Endothelial cell of umbilical vein (primary cell): Measurements from ENCODE around the gene STAG1. TPM values are rescaled to one million over a fixed set of nuclear protein-coding genes. Genes with fewer than 3 reads are reported as not detected.

ENCODE experiments used
- BruUV-seq: library from RNA; stranded (reverse); fragments of 400-500 nt; replicated peaks from 2 replicates; lab custom pipeline; 2021; lab: Mats Ljungman, UMichigan
- CTCF ChIA-PET: fragments of 300-600, 350-600 bp; sonication (Branson Sonifier 250); formaldehyde crosslinking; loops from one replicate; lab custom pipeline; 2021; ENCODE audit warnings: antibody characterized with exemption, inconsistent platforms; lab: Charles Lee
- POLR2A ChIA-PET: fragments of 300-600, 350-600 bp; sonication (Branson Sonifier 250); formaldehyde crosslinking; loops from one replicate; lab custom pipeline; 2021; ENCODE audit warnings: antibody characterized with exemption, inconsistent platforms; lab: Charles Lee
- DNase-seq: peaks from one replicate; pipeline ENCODE4 v3.0.0-alpha.2; 2011; ENCODE audit warnings: low read depth, low spot score
- FAIRE-seq: peaks from 2 replicates; lab custom pipeline; 2011; peaks lifted over from hg19 to GRCh38; lab: Jason Lieb, UNC
- H2AFZ ChIP-seq: 2 replicates; pipeline ENCODE4 v1.6.0; 2012; ENCODE audit warnings: low read depth, low read length, control low read depth, inconsistent platforms
- H3K27ac ChIP-seq: 2 replicates; pipeline ENCODE4 v1.5.1; 2011; ENCODE audit warnings: low read depth, mild to moderate bottlenecking, control low read depth, low read length, moderate library complexity; ENCODE audit not compliant: insufficient read depth
- H3K27me3 ChIP-seq, 2 experiments: 2 replicates each; pipeline versions ENCODE4 v1.6.0 to v1.6.1; 2011; ENCODE audit warnings: low read length in 2 of 2, mixed read lengths in 1 of 2; ENCODE audit not compliant: control insufficient read depth in 2 of 2, insufficient read depth in 2 of 2
- H3K36me3 ChIP-seq, 2 experiments: 2 replicates in 1 of 2; 3 replicates in 1 of 2; pipeline ENCODE4 v1.5.1; 2011; ENCODE audit warnings: low read length in 2 of 2, mild to moderate bottlenecking in 1 of 2, moderate library complexity in 1 of 2; ENCODE audit not compliant: control insufficient read depth in 2 of 2, insufficient read depth in 2 of 2; ENCODE audit errors: extremely low read depth in 1 of 2
- H3K4me1 ChIP-seq: 3 replicates; pipeline ENCODE4 v1.5.1; 2011; ENCODE audit warnings: mild to moderate bottlenecking, low read length; ENCODE audit not compliant: control insufficient read depth, insufficient read depth; ENCODE audit errors: extremely low read depth
- H3K4me2 ChIP-seq: 2 replicates; pipeline ENCODE4 v1.6.1; 2011; ENCODE audit warnings: low read length, control low read depth, mixed read lengths; ENCODE audit not compliant: insufficient read depth
- H3K4me3 ChIP-seq, 3 experiments: fragments of 200-600 bp in 1 of 3; sonication (generic), shearing (Covaris generic) in 1 of 3; replicated peaks in 1 of 3; 2 replicates each; pipeline ENCODE4 v1.5.1; 2011 to 2016; ENCODE audit warnings: control low read depth in 3 of 3, low read length in 3 of 3, mild to moderate bottlenecking in 2 of 3, inconsistent platforms in 1 of 3, low read depth in 1 of 3, moderate library complexity in 1 of 3; ENCODE audit not compliant: insufficient read depth in 1 of 3
- H3K79me2 ChIP-seq: 2 replicates; pipeline ENCODE4 v1.6.0; 2012; ENCODE audit warnings: low read length, inconsistent platforms; ENCODE audit not compliant: control insufficient read depth, insufficient read depth
- H3K9ac ChIP-seq: replicated peaks from 2 replicates; pipeline ENCODE3; 2011; ENCODE audit warnings: low read length, control low read depth; ENCODE audit not compliant: insufficient read depth; ENCODE audit errors: extremely low read depth
- H3K9me1 ChIP-seq: replicated peaks from 3 replicates; pipeline ENCODE4 v1.6.0; 2011; ENCODE audit warnings: mild to moderate bottlenecking, low read length; ENCODE audit not compliant: control insufficient read depth, insufficient read depth; ENCODE audit errors: extremely low read depth
- H3K9me3 ChIP-seq: replicated peaks from 2 replicates; pipeline ENCODE4 v1.5.1; 2012; ENCODE audit warnings: low read length, inconsistent platforms; ENCODE audit not compliant: control insufficient read depth, insufficient read depth
- H4K20me1 ChIP-seq: replicated peaks from 2 replicates; pipeline ENCODE3; 2011; ENCODE audit warnings: mild to moderate bottlenecking, low read length; ENCODE audit not compliant: control insufficient read depth, insufficient read depth; ENCODE audit errors: extremely low read depth
- CTCF ChIP-seq, 2 donors: IDR thresholded peaks; 1 replicate in 1 of 2; 2 replicates in 1 of 2; pipeline ENCODE4 v1.5.1; 2011; ENCODE audit warnings: low read length in 2 of 2, mild to moderate bottlenecking in 2 of 2, moderate library complexity in 2 of 2, control low read depth in 1 of 2, inconsistent platforms in 1 of 2, low read depth in 1 of 2; ENCODE audit not compliant: insufficient read depth in 1 of 2; ENCODE audit errors: extremely low read depth in 1 of 2
- EZH2 ChIP-seq: IDR thresholded peaks from 2 replicates; pipeline ENCODE4 v1.6.1; 2012; ENCODE audit warnings: borderline replicate concordance, low read depth, mild to moderate bottlenecking, moderate library complexity, low read length, inconsistent platforms; ENCODE audit not compliant: severe bottlenecking
- FOS ChIP-seq: IDR thresholded peaks from 2 replicates; pipeline ENCODE4 v1.6.1; 2011; ENCODE audit warnings: mild to moderate bottlenecking, low read length, moderate library complexity, borderline replicate concordance; ENCODE audit not compliant: insufficient read depth
- GATA2 ChIP-seq: IDR thresholded peaks from 2 replicates; pipeline ENCODE4 v1.7.0; 2011; ENCODE audit warnings: low read depth, mild to moderate bottlenecking, moderate library complexity, mixed read lengths, low read length; ENCODE audit not compliant: insufficient read length, insufficient read depth
- JUN ChIP-seq: IDR thresholded peaks from 2 replicates; pipeline ENCODE4 v1.6.1; 2011; ENCODE audit warnings: borderline replicate concordance, low read depth; ENCODE audit not compliant: insufficient read length, insufficient read depth
- MAX ChIP-seq: IDR thresholded peaks from 2 replicates; pipeline ENCODE4 v1.6.1; 2011; ENCODE audit not compliant: insufficient read depth, insufficient read length
- POLR2A ChIP-seq: IDR thresholded peaks from 2 replicates; pipeline ENCODE4 v1.6.1; 2012; ENCODE audit warnings: low read depth, mild to moderate bottlenecking, control low read depth, low read length
- dilution Hi-C: fragments of 300-500 bp; cut with MboI; formaldehyde crosslinking; loops from one replicate; pipeline ENCODE4 v1.15.0; 2019; ENCODE audit warnings: low sequenced_read_pairs; ENCODE audit not compliant: extremely low pct_ligation_motif_present
- intact Hi-C: fragments of 100-400 bp; cut with micrococcal nuclease; formaldehyde crosslinking; loops from one replicate; pipeline ENCODE4 v1.10.0; 2022
- polyA plus RNA-seq, 4 experiments: library from polyadenylated mRNA; depleted of rRNA in 3 of 4; stranded (reverse) in 3 of 4; unstranded in 1 of 4; fragments of >200 nt; gene quantifications; 2 replicates each; pipeline versions ENCODE4 v1.2.1 to v1.2.3, GENCODE V29; 2011 to 2012; ENCODE audit warnings: missing spikeins in 1 of 4
- total RNA-seq: library from RNA; stranded (reverse); gene quantifications from 2 replicates; pipeline ENCODE4 v1.2.3, GENCODE V29; 2021

The STAG1 gene
- total and polyA plus RNA-seq, 2 donors (not counting 3 experiments of a cell fraction or from before 2014, with no cell fraction given), result 7.4 to 42.1 TPM

DNA sequence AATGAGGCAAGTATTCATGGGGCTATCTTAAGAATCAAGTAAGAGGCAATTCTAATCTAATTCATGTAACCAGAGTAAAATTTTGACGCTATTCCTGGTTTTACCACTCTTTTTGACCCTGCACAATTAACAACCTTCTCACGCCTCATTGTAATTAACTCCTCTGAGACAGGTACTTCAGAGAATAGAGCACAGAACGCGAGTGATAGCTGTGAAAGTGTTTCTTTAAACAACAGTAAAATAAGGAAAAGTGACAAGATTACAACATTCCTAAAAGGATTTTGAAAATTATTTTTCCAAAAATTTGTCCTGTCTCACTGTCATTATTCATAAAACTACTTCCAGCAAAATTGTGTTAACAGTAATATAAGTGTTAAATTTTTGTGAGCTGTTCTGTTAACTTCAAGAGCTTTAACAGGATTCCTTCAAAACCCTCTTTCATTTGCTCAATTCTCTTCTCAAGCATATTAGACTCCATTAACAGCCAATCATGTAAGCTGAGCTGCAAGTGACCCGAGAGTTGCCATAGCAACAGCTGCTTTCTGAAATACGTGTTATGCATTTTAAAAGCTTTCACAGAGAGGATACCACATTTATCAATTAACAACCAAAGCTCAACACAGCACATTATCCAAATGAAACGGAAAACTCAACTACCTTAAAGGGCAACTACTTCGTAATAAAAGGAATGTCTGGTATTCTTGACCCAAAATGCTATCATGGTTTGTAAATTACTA lies 93.1 kb downstream of the STAG1 start:
- CTCF ChIA-PET, result interaction anchor here (0.9 to 2.0 kb wide), 3 partner anchors 9 to 93 kb away, joined by 3 to 5 read pairs (median 3); partner anchors contain the start of gene STAG1
- DNase-seq (peak; percentile 27), FAIRE-seq (no peak)
- peaks cover 80% of the 10 kb centered on the region for H3K79me2 ChIP-seq
- no peak overlapping the region for H3K27ac ChIP-seq
- intact Hi-C loops (no loop called here), dilution Hi-C loops (no loop called here)
- no peak overlapping the region for H3K4me2 ChIP-seq
- H4K20me1 ChIP-seq, result peaks cover 9% of the 10 kb centered on the region
- H2AFZ ChIP-seq, result no peak overlapping the region
- H3K36me3 ChIP-seq, result no peaks in the 10 kb centered on the region
- TF ChIP-seq FOS, result no peak
- H3K4me3 ChIP-seq, result no peak overlapping the region
- no peaks in the 10 kb centered on the region for H3K4me1 ChIP-seq
- peaks cover 4% of the 10 kb centered on the region for H3K9me3 ChIP-seq
- H3K9ac ChIP-seq, result no peak overlapping the region
- no peaks in the 10 kb centered on the region for H3K9me1 ChIP-seq
- no peaks in the 10 kb centered on the region for H3K27me3 ChIP-seq
- POLR2A ChIA-PET, result no interaction called here
- no TSS peak for BruUV-seq

- Histone ChIP-seq H3K4me2 (no peak overlapping the region), H3K27ac (no peak overlapping the region), H3K9me3 (peaks cover 4% of the 10 kb centered on the region), H3K36me3 (no peaks in the 10 kb centered on the region), H3K9me1 (no peaks in the 10 kb centered on the region), H3K79me2 (peaks cover 83% of the 10 kb centered on the region), H2AFZ (no peak overlapping the region), H3K4me1 (no peaks in the 10 kb centered on the region), H4K20me1 (peaks cover 9% of the 10 kb centered on the region), H3K4me3 (no peak overlapping the region), H3K27me3 (no peaks in the 10 kb centered on the region), H3K9ac (no peak overlapping the region)
- ChIA-PET POLR2A (no interaction called here), CTCF (interaction anchor here (1.3 to 2.0 kb wide), 3 partner anchors 9 to 95 kb away, joined by 3 to 5 read pairs (median 4); partner anchors contain the start of gene STAG1)
- intact Hi-C loops, result no loop called here
- no peak for TF ChIP-seq JUN
- no peak for TF ChIP-seq MAX
- no peak for TF ChIP-seq POLR2A
- TF ChIP-seq CTCF (IDR thresholded peaks at IDR 0.05; ENCODE audit: extremely low read depth in 1 of 2, insufficient read depth in 1 of 2, low read depth in 1 of 2, low read length in 2 of 2), result no peak
- no peak for TF ChIP-seq FOS
- no peak for TF ChIP-seq EZH2
- TF ChIP-seq GATA2, result no peak
- dilution Hi-C loops, result no loop called here
- FAIRE-seq, result no peak
- BruUV-seq, result no TSS peak
- DNase-seq, result no peak
Observed at GRCh38 chr3:136657526-136657925, 94.7 kb downstream of the STAG1 start.
